Measurements from ENCODE around the gene LSM11. TPM values are rescaled to one million over a fixed set of nuclear protein-coding genes. Genes with fewer than 3 reads are reported as not detected.

The LSM11 gene
- polyA plus RNA-seq, 1 experiment, result 2.5 TPM

DNA sequence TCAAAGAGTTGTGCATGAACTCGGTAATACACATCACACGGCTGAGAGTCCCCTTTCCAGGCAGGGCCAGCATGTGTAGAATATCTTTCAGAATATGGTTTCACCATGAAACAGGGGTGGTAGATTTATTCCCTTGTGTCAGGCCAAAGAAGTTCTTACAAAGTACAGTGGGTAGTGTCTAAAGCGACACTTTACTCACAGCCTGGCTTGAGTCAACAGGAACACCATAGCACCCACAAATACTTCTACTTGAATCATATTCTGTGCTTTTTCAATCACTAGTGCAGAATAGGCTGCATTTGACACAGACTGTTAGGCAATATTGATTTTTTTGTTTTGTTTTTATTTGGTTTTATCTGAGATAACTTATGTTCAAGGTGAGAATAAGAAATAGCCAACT, 12.6 kb downstream of the LSM11 start:
- ChIA-PET CTCF (no interaction called here), POLR2A (no interaction called here)
- Histone ChIP-seq H3K27me3 (ENCODE audit: control insufficient read depth, insufficient read depth, low read length) (no peaks in the 10 kb centered on the region), H3K9me3 (ENCODE audit: control insufficient read depth, insufficient read depth, low read length) (no peaks in the 10 kb centered on the region), H3K27ac (ENCODE audit: low read depth, low read length) (no peak overlapping the region), H3K4me3 (ENCODE audit: low read depth, low read length) (no peak overlapping the region)
- DNase-seq (ENCODE audit: low read depth, low spot score), result no peak
- TF ChIP-seq, protein P1, sequence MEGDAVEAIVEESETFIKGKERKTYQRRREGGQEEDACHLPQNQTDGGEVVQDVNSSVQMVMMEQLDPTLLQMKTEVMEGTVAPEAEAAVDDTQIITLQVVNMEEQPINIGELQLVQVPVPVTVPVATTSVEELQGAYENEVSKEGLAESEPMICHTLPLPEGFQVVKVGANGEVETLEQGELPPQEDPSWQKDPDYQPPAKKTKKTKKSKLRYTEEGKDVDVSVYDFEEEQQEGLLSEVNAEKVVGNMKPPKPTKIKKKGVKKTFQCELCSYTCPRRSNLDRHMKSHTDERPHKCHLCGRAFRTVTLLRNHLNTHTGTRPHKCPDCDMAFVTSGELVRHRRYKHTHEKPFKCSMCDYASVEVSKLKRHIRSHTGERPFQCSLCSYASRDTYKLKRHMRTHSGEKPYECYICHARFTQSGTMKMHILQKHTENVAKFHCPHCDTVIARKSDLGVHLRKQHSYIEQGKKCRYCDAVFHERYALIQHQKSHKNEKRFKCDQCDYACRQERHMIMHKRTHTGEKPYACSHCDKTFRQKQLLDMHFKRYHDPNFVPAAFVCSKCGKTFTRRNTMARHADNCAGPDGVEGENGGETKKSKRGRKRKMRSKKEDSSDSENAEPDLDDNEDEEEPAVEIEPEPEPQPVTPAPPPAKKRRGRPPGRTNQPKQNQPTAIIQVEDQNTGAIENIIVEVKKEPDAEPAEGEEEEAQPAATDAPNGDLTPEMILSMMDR (IDR thresholded peaks at IDR 0.05; ENCODE audit: low read depth, low read length), result no peak

DNA sequence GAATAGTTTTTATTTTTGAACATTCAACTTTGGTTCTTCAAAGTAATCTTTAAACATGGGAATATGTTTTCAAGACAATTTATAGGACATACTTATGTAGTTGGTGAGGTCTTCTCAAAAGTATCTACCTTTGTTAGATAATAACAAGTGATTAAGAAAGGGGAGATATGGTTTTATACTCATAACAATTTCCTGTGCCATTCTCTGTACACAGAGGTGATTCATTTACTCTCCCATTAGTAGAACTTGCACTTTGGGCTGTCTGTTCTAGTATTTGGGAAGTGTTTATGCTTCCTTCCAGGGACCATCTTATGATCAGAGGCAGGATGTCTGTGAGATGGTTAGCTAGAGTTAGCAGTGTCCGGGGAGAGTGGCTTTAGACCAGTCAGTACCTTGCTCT, 15.2 kb downstream of the LSM11 start:
- ChIA-PET POLR2A (no interaction called here), CTCF (interaction anchor here (1.1 to 2.2 kb wide), 3 partner anchors 10 to 236 kb away, joined by 3 to 10 read pairs (median 6); partner anchors contain the start of gene LSM11)
- no peak overlapping the region for H3K4me3 ChIP-seq (ENCODE audit: low read depth, low read length)

DNA sequence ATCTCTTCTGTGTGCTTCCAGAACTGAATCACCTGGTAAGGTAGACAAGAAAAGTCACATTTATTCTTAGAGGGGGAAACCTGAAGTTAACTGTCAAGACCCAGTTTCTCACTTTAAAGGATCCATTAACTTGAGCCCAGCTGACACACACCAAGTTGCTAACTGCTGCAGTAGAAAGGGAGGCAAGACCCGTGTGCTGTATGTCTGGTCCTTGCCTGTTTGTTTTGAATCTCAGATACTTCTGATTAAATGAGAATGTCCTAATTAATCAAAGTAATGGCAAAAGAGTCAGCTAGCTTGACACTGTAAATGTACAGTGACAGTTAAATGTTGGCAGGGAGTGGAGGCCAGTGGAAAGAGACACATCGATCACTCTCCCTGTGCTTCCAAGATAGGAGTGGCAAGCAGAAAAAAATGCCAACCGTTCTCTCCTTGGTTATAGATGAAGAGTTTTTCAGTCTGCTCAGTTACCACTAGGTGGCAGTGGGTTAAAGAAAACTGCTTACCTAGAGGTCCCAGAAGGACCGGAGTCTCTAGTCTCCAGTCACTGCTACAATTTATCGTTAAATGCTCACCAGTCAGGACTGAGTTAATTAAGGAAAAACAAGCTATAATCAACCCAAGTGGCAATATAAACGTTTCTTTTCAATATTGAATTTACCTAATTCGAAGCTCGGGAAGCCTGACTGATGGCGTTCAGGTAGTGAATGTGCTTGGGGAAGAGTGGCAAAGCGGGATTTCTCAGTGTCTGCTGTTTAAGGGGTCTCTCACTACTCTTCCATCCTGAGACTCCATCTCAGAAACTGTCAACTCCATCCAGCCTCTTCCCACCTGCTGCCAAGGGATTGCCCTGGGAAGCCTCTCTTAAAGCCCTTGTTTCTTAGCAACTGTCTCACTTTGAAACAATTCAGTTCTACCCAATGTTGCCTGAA, 18.4 kb downstream of the LSM11 start:
- H3K9me3 ChIP-seq (ENCODE audit: control insufficient read depth, insufficient read depth, low read length), result no peaks in the 10 kb centered on the region
- no peak overlapping the region for H3K27ac ChIP-seq (ENCODE audit: low read depth, low read length)
- ChIA-PET CTCF (interaction anchor here (0.6 to 4.7 kb wide), 66 partner anchors 9 to 1380 kb away, joined by 3 to 87 read pairs (median 4); partner anchors contain the start of genes CLINT1 and LSM11), POLR2A (no interaction called here)
- no peak overlapping the region for H3K4me3 ChIP-seq (ENCODE audit: low read depth, low read length)
- DNase-seq (ENCODE audit: low read depth, low spot score), result no peak
- TF ChIP-seq, protein P1 (IDR thresholded peaks at IDR 0.05; ENCODE audit: low read depth, low read length), result peak; percentile 82
- no peaks in the 10 kb centered on the region for H3K27me3 ChIP-seq (ENCODE audit: control insufficient read depth, insufficient read depth, low read length)

More for the DNA sequence above, 15.2 kb downstream of the LSM11 start:
- no peak for DNase-seq (ENCODE audit: low read depth, low spot score)
- TF ChIP-seq, protein P1 (IDR thresholded peaks at IDR 0.05; ENCODE audit: low read depth, low read length), result no peak
- H3K27me3 ChIP-seq (ENCODE audit: control insufficient read depth, insufficient read depth, low read length), result no peaks in the 10 kb centered on the region
- H3K27ac ChIP-seq (ENCODE audit: low read depth, low read length), result no peak overlapping the region
- H3K9me3 ChIP-seq (ENCODE audit: control insufficient read depth, insufficient read depth, low read length), result no peaks in the 10 kb centered on the region

DNA sequence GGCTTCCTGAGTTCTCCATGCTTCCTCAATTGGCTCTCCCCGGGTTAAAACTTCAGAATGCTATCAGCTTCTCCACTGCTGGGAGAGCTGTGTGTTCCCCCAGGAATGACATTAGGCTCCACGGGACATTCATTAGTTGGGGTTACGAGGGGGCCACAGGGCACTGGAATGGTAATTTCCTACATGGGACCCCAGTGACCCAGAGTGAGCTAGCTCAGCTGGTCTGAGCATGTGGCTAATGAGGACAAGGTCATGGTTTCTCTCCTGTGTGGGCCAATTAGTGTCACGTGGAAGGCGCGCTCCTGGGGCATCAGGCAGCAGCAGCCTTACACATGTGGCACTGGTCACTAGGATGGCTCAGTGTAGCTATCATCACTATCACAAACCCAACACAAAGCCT, 21.0 kb downstream of the LSM11 start:
- Histone ChIP-seq H3K4me3 (ENCODE audit: low read depth, low read length) (no peak overlapping the region), H3K9me3 (ENCODE audit: control insufficient read depth, insufficient read depth, low read length) (no peaks in the 10 kb centered on the region), H3K27ac (ENCODE audit: low read depth, low read length) (no peak overlapping the region), H3K27me3 (ENCODE audit: control insufficient read depth, insufficient read depth, low read length) (peaks cover under 1% of the 10 kb centered on the region)
- DNase-seq (ENCODE audit: low read depth, low spot score), result no peak
- POLR2A ChIA-PET, result no interaction called here
- TF ChIP-seq, protein P1 (IDR thresholded peaks at IDR 0.05; ENCODE audit: low read depth, low read length), result no peak
- CTCF ChIA-PET, result interaction anchor here (0.6 to 4.6 kb wide), 3 partner anchors 232 to 1342 kb away, joined by 3 to 87 read pairs (median 5); no protein-coding TSS in a partner anchor

DNA sequence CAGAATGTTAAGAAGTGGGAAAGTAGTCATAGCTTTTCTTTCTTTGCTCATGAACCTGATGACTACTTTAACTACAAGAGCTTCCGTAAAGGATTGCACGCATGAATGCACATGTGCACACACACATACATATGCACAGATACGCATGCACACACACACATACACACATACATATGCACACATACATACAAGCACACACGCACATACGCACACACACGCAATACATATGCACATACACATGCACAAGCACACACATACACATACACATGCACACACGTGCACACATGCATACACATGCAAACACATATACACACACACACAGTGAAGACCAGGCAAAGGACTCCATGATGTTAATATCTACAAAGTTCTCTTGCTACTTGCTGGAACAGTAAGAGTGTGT, 22.9 kb downstream of the LSM11 start:
- DNase-seq (ENCODE audit: low read depth, low spot score), result no peak
- POLR2A ChIA-PET, result no interaction called here
- H3K4me3 ChIP-seq (ENCODE audit: low read depth, low read length), result no peak overlapping the region
- H3K9me3 ChIP-seq (ENCODE audit: control insufficient read depth, insufficient read depth, low read length), result no peaks in the 10 kb centered on the region
- TF ChIP-seq, protein P1 (IDR thresholded peaks at IDR 0.05; ENCODE audit: low read depth, low read length), result no peak
- CTCF ChIA-PET, result no interaction called here
- H3K27ac ChIP-seq (ENCODE audit: low read depth, low read length), result no peak overlapping the region
- peaks cover 4% of the 10 kb centered on the region for H3K27me3 ChIP-seq (ENCODE audit: control insufficient read depth, insufficient read depth, low read length)

All from AG04450 (cell line).